Vagina (tissue), 2 donors: ENCODE data around the gene ABCG4.

Experiments
- POLR2A ChIP-seq, 2 donors: fragments of 450-650 bp; IDR thresholded peaks; one replicate each; pipeline ENCODE4 v1.6.1; 2017; ENCODE audit warnings: antibody characterized with exemption in 2 of 2, mild to moderate bottlenecking in 2 of 2, moderate library complexity in 2 of 2
- TF ChIP-seq, protein P1 (sequence below), 3 experiments: fragments of 450-650 bp in 2 of 3; fragments of 200-600 bp in 1 of 3; sonication (generic) in 1 of 3; IDR thresholded peaks; one replicate each; pipeline ENCODE4 v1.5.1; 2017 to 2019; ENCODE audit warnings: antibody characterized with exemption in 3 of 3, mild to moderate bottlenecking in 2 of 3, moderate library complexity in 2 of 3

DNA sequence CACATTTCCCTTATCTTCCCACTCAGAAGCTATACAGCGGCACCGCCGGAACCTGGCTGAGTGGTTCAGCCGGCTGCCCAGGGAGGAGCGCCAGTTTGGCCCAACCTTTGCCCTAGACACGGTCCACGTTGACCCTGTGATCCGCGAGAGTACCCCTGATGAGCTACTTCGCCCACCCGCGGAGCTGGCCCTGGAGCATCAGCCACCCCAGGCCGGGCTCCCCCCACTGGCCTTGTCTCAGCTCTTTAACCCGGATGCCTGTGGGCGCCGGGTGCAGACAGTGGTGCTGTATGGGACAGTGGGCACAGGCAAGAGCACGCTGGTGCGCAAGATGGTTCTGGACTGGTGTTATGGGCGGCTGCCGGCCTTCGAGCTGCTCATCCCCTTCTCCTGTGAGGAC is 24.6 kb downstream of the ABCG4 start:
- TF ChIP-seq, protein P1, sequence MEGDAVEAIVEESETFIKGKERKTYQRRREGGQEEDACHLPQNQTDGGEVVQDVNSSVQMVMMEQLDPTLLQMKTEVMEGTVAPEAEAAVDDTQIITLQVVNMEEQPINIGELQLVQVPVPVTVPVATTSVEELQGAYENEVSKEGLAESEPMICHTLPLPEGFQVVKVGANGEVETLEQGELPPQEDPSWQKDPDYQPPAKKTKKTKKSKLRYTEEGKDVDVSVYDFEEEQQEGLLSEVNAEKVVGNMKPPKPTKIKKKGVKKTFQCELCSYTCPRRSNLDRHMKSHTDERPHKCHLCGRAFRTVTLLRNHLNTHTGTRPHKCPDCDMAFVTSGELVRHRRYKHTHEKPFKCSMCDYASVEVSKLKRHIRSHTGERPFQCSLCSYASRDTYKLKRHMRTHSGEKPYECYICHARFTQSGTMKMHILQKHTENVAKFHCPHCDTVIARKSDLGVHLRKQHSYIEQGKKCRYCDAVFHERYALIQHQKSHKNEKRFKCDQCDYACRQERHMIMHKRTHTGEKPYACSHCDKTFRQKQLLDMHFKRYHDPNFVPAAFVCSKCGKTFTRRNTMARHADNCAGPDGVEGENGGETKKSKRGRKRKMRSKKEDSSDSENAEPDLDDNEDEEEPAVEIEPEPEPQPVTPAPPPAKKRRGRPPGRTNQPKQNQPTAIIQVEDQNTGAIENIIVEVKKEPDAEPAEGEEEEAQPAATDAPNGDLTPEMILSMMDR (IDR thresholded peaks at IDR 0.05): no peak
- TF ChIP-seq POLR2A (IDR thresholded peaks at IDR 0.05): no peak
